HG03095 (cell line): ENCODE results near the gene NASP.
A peak's percentile ranks its signal among the peaks of the same experiment; 100 is the strongest.

Experiments used
- ATAC-seq: cut with Tn5 transposase; IDR thresholded peaks from one replicate; pipeline ENCODE4 v1.9.1; 2021; ENCODE audit warnings: moderate library complexity; ENCODE audit not compliant: unreplicated experiment

NASP gene

GRCh38 chr1:45583666-45584350, at the start of gene NASP:
NASP (plus strand) TSS chr1:45584041; CDS start chr1:45584147, 106 bp downstream.
- ATAC-seq, result peak; percentile 44

GRCh38 chr1:45535988-45536766, 47.7 kb upstream of the NASP start:
- ATAC-seq, result no peak

- no peak for ATAC-seq
Measured at GRCh38 chr1:45536886-45537285, 47.0 kb upstream of the NASP start.

- no peak for ATAC-seq
Measured at GRCh38 chr1:45541193-45541592, 42.6 kb upstream of the NASP start.

GRCh38 chr1:45542591-45542990, 41.2 kb upstream of the NASP start:
- no peak for ATAC-seq

- peak; percentile 35 for ATAC-seq
Measured at GRCh38 chr1:45543581-45544417, 40.0 kb upstream of the NASP start.

GRCh38 chr1:45544530-45544929, 39.3 kb upstream of the NASP start:
- ATAC-seq, result no peak

- peak; percentile 58 for ATAC-seq
Measured at GRCh38 chr1:45545019-45545493, 38.8 kb upstream of the NASP start.

- no peak for ATAC-seq
Measured at GRCh38 chr1:45545553-45546310, 38.1 kb upstream of the NASP start.

- peak; percentile 80 for ATAC-seq
Measured at GRCh38 chr1:45550401-45551351, 33.2 kb upstream of the NASP start, which contains the start of gene AKR1A1. AKR1A1 (plus strand) TSS chr1:45550826; CDS start chr1:45561795, 10,969 bp downstream.

- ATAC-seq, result no peak
Measured at GRCh38 chr1:45551684-45552083, 32.2 kb upstream of the NASP start.

GRCh38 chr1:45552331-45552730, 31.5 kb upstream of the NASP start:
- no peak for ATAC-seq

GRCh38 chr1:45554198-45554597, 29.6 kb upstream of the NASP start:
- no peak for ATAC-seq

- no peak for ATAC-seq
Measured at GRCh38 chr1:45557422-45557944, 26.4 kb upstream of the NASP start.

- no peak for ATAC-seq
Measured at GRCh38 chr1:45563843-45564242, 20.0 kb upstream of the NASP start.

GRCh38 chr1:45566722-45567121, 17.1 kb upstream of the NASP start:
- ATAC-seq, result no peak

GRCh38 chr1:45567911-45568310, 15.9 kb upstream of the NASP start:
- ATAC-seq, result no peak

GRCh38 chr1:45568421-45568820, 15.4 kb upstream of the NASP start:
- ATAC-seq, result no peak

GRCh38 chr1:45569571-45569961, 14.3 kb upstream of the NASP start:
- no peak for ATAC-seq
